Neural crest cell (in vitro differentiated cells): ENCODE measurements around the gene FGD5. TPM values are rescaled to one million over a fixed set of nuclear protein-coding genes. Genes with fewer than 3 reads are reported as not detected.

Source experiments
- DNase-seq: peaks from one replicate; pipeline ENCODE4 v3.0.0; 2021; ENCODE audit warnings: low read depth, mixed read lengths, low spot score
- H3K27ac Mint-ChIP-seq: one replicate; pipeline ENCODE4 v1.8.0; 2021; ENCODE audit warnings: mild to moderate bottlenecking, mixed read lengths; ENCODE audit not compliant: unreplicated experiment
- H3K27me3 Mint-ChIP-seq: 2 replicates; pipeline ENCODE4 v1.8.0; 2021; ENCODE audit warnings: low read depth, mild to moderate bottlenecking, mixed read lengths
- H3K36me3 Mint-ChIP-seq: 2 replicates; pipeline ENCODE4 v1.8.0; 2021; ENCODE audit warnings: low read depth, mild to moderate bottlenecking, mixed read lengths
- H3K4me1 Mint-ChIP-seq: 2 replicates; pipeline ENCODE4 v1.8.0; 2021; ENCODE audit warnings: mixed read lengths
- H3K4me3 Mint-ChIP-seq: one replicate; pipeline ENCODE4 v1.8.0; 2021; ENCODE audit warnings: mild to moderate bottlenecking, mixed read lengths
- H3K9me3 Mint-ChIP-seq: 2 replicates; pipeline ENCODE4 v1.8.0; 2021; ENCODE audit warnings: mixed read lengths
- CTCF ChIP-seq: fragments of 200-600 bp; sonication (generic); conservative IDR thresholded peaks from 2 replicates; pipeline ENCODE4 v1.5.0; 2021; ENCODE audit warnings: antibody characterized with exemption, mild to moderate bottlenecking
- total RNA-seq: library from RNA; stranded (reverse); gene quantifications from 2 replicates; pipeline ENCODE4 v1.2.1, GENCODE V29; 2021

The FGD5 gene
- total RNA-seq, 1 donor from 2014 or later, result 0.61 TPM

GRCh38 chr3:14847613-14848541, 29.1 kb downstream of the FGD5 start:
- Mint-ChIP-seq H3K4me1 (no peaks in the 10 kb centered on the region), H3K4me3 (no peak overlapping the region), H3K27me3 (peaks cover 33% of the 10 kb centered on the region), H3K9me3 (no peaks in the 10 kb centered on the region), H3K27ac (no peak overlapping the region), H3K36me3 (no peaks in the 10 kb centered on the region)
- DNase-seq, result no peak
- no peak for TF ChIP-seq CTCF

- peaks cover 33% of the 10 kb centered on the region for H3K27me3 Mint-ChIP-seq
Measured at GRCh38 chr3:14848906-14849305, 30.1 kb downstream of the FGD5 start.

GRCh38 chr3:14849638-14850230, 31.0 kb downstream of the FGD5 start:
- TF ChIP-seq CTCF, result no peak
- DNase-seq, result no peak
- H3K27me3 Mint-ChIP-seq, result peaks cover 31% of the 10 kb centered on the region
- no peaks in the 10 kb centered on the region for H3K4me1 Mint-ChIP-seq
- no peak overlapping the region for H3K4me3 Mint-ChIP-seq
- no peak overlapping the region for H3K27ac Mint-ChIP-seq
- no peaks in the 10 kb centered on the region for H3K9me3 Mint-ChIP-seq
- H3K36me3 Mint-ChIP-seq, result no peaks in the 10 kb centered on the region

More at GRCh38 chr3:14848906-14849305, 30.1 kb downstream of the FGD5 start:
- Mint-ChIP-seq H3K4me1 (no peaks in the 10 kb centered on the region), H3K9me3 (no peaks in the 10 kb centered on the region), H3K4me3 (no peak overlapping the region), H3K27ac (no peak overlapping the region), H3K36me3 (no peaks in the 10 kb centered on the region)
- no peak for TF ChIP-seq CTCF
- DNase-seq, result no peak

- Mint-ChIP-seq H3K4me1 (no peaks in the 10 kb centered on the region), H3K4me3 (no peak overlapping the region)
Measured at GRCh38 chr3:14852058-14852594, 33.4 kb downstream of the FGD5 start.

GRCh38 chr3:14852717-14853116, 34.0 kb downstream of the FGD5 start:
- H3K27ac Mint-ChIP-seq, result no peak overlapping the region
- no peak for DNase-seq
- no peaks in the 10 kb centered on the region for H3K36me3 Mint-ChIP-seq
- no peak overlapping the region for H3K4me3 Mint-ChIP-seq
- no peaks in the 10 kb centered on the region for H3K4me1 Mint-ChIP-seq
- peaks cover 32% of the 10 kb centered on the region for H3K27me3 Mint-ChIP-seq
- no peak for TF ChIP-seq CTCF
- H3K9me3 Mint-ChIP-seq, result peaks cover 7% of the 10 kb centered on the region

More at GRCh38 chr3:14852058-14852594, 33.4 kb downstream of the FGD5 start:
- Mint-ChIP-seq H3K9me3 (peaks cover 7% of the 10 kb centered on the region), H3K27ac (no peak overlapping the region), H3K36me3 (no peaks in the 10 kb centered on the region), H3K27me3 (peaks cover 28% of the 10 kb centered on the region)
- no peak for DNase-seq
- TF ChIP-seq CTCF, result no peak
